H1 (cell line): ENCODE measurements around the gene MAGI3. TPM values are rescaled to one million over a fixed set of nuclear protein-coding genes. Genes with fewer than 3 reads are reported as not detected.

Experiments
- CTCF ChIA-PET: fragments of 300-600 bp; sonication (Branson Sonifier 250); formaldehyde crosslinking; loops from one replicate; lab custom pipeline; 2021; ENCODE audit not compliant: partially characterized antibody; lab: Charles Lee
- POLR2A ChIA-PET: fragments of 300-600 bp; sonication (Branson Sonifier 250); formaldehyde crosslinking; loops from one replicate; lab custom pipeline; 2021; ENCODE audit warnings: inconsistent platforms; ENCODE audit not compliant: partially characterized antibody; lab: Charles Lee
- DNase-seq, 2 experiments: peaks; one replicate each; pipeline versions ENCODE4 v3.0.0 to v3.0.0-alpha.2; 2010 to 2022; ENCODE audit warnings: low spot score in 2 of 2, low read depth in 1 of 2, mixed read lengths in 1 of 2
- FAIRE-seq: peaks from 2 replicates; lab custom pipeline; 2011; peaks lifted over from hg19 to GRCh38; lab: Jason Lieb, UNC
- H2AFZ ChIP-seq: 2 replicates; pipeline ENCODE4 v1.8.1; 2012; ENCODE audit warnings: low read length, inconsistent platforms
- H2AK5ac ChIP-seq: 2 replicates; pipeline ENCODE4 v1.6.1; 2013; ENCODE audit warnings: low read depth, low read length
- H2BK120ac ChIP-seq: replicated peaks from 2 replicates; pipeline ENCODE3; 2013; ENCODE audit warnings: low read depth, low read length, inconsistent platforms
- H2BK12ac ChIP-seq: 2 replicates; pipeline ENCODE4 v1.6.1; 2013; ENCODE audit warnings: low read depth, low read length
- H2BK15ac ChIP-seq: 2 replicates; pipeline ENCODE4 v1.6.1; 2013; ENCODE audit warnings: low read length
- H2BK20ac ChIP-seq: 2 replicates; pipeline ENCODE4 v1.6.1; 2013; ENCODE audit warnings: low read length
- H2BK5ac ChIP-seq: 2 replicates; pipeline ENCODE4 v1.6.1; 2013; ENCODE audit warnings: low read depth, low read length
- H3K14ac ChIP-seq: 2 replicates; pipeline ENCODE4 v1.6.1; 2013; ENCODE audit warnings: inconsistent platforms; ENCODE audit not compliant: insufficient read length
- H3K18ac ChIP-seq: 2 replicates; pipeline ENCODE4 v1.6.1; 2013; ENCODE audit warnings: low read length; ENCODE audit errors: extremely low read depth
- H3K23ac ChIP-seq: 2 replicates; pipeline ENCODE4 v1.6.1; 2013; ENCODE audit warnings: inconsistent platforms; ENCODE audit not compliant: insufficient read length
- H3K23me2 ChIP-seq: 2 replicates; pipeline ENCODE4 v1.6.1; 2013; ENCODE audit warnings: low read depth, low read length
- H3K27ac ChIP-seq: 2 replicates; pipeline ENCODE4 v1.6.1; 2011; ENCODE audit warnings: low read depth, low read length, inconsistent platforms
- H3K27me3 ChIP-seq, 4 experiments: replicated peaks in 1 of 4; 1 replicate in 1 of 4; 2 replicates in 3 of 4; pipeline versions ENCODE4 v1.6.1 to v1.8.1; 2011 to 2013; ENCODE audit warnings: low read length in 3 of 4, mild to moderate bottlenecking in 3 of 4, inconsistent platforms in 2 of 4, mixed read lengths in 2 of 4, moderate library complexity in 1 of 4; ENCODE audit not compliant: control insufficient read depth in 3 of 4, insufficient read depth in 3 of 4; ENCODE audit errors: extremely low read depth in 1 of 4
- H3K36me3 ChIP-seq, 4 experiments: 2 replicates each; pipeline versions ENCODE4 v1.6.1 to v1.8.1; 2011 to 2013; ENCODE audit warnings: mild to moderate bottlenecking in 4 of 4, low read length in 3 of 4, moderate library complexity in 2 of 4, control low read depth in 1 of 4, inconsistent platforms in 1 of 4; ENCODE audit not compliant: insufficient read depth in 4 of 4, control insufficient read depth in 2 of 4
- H3K4ac ChIP-seq: replicated peaks from 2 replicates; pipeline ENCODE3; 2013; ENCODE audit warnings: low read length, low read depth, mixed read lengths, inconsistent platforms; ENCODE audit not compliant: insufficient read length
- H3K4me1 ChIP-seq, 4 experiments: replicated peaks in 1 of 4; 1 replicate in 1 of 4; 2 replicates in 3 of 4; pipeline versions ENCODE4 v1.6.1 to v1.8.1; 2011 to 2013; ENCODE audit warnings: low read length in 3 of 4, inconsistent platforms in 2 of 4, mixed read lengths in 1 of 4; ENCODE audit not compliant: insufficient read depth in 4 of 4, control insufficient read depth in 3 of 4
- H3K4me2 ChIP-seq, 2 experiments: 2 replicates each; pipeline versions ENCODE4 v1.6.1 to v1.8.1; 2011 to 2013; ENCODE audit warnings: low read depth in 2 of 2, low read length in 2 of 2, control low read depth in 1 of 2, inconsistent platforms in 1 of 2, mild to moderate bottlenecking in 1 of 2; ENCODE audit not compliant: insufficient read depth in 1 of 2
- H3K4me3 ChIP-seq, 4 experiments: fragments of 200-600, 300-600 bp in 1 of 4; sonication (generic), shearing (Covaris generic), sonication (Bioruptor Twin) in 1 of 4; 2 replicates each; pipeline versions ENCODE4 v1.5.1 to v1.8.1; 2011 to 2016; ENCODE audit warnings: low read length in 4 of 4, low read depth in 3 of 4, control low read depth in 2 of 4, inconsistent platforms in 2 of 4, mild to moderate bottlenecking in 2 of 4, mixed read lengths in 1 of 4, moderate library complexity in 1 of 4; ENCODE audit not compliant: insufficient read depth in 2 of 4; ENCODE audit errors: extremely low read depth in 1 of 4
- H3K56ac ChIP-seq: replicated peaks from 2 replicates; pipeline ENCODE3; 2013; ENCODE audit warnings: low read depth, mild to moderate bottlenecking, mixed read lengths, low read length, inconsistent platforms; ENCODE audit not compliant: insufficient read length
- H3K79me1 ChIP-seq: 2 replicates; pipeline ENCODE4 v1.6.1; 2013; ENCODE audit warnings: low read depth, low read length, control low read depth
- H3K79me2 ChIP-seq, 2 experiments: 2 replicates each; pipeline versions ENCODE4 v1.6.1 to v1.8.1; 2012 to 2013; ENCODE audit warnings: low read length in 2 of 2, mild to moderate bottlenecking in 2 of 2, inconsistent platforms in 1 of 2; ENCODE audit not compliant: insufficient read depth in 2 of 2, control insufficient read depth in 1 of 2
- H3K9ac ChIP-seq, 4 experiments: replicated peaks in 1 of 4; 1 replicate in 1 of 4; 2 replicates in 3 of 4; pipeline versions ENCODE4 v1.6.1 to v1.8.1; 2011 to 2013; ENCODE audit warnings: low read depth in 3 of 4, low read length in 3 of 4, control low read depth in 2 of 4, mild to moderate bottlenecking in 2 of 4, moderate library complexity in 2 of 4, inconsistent platforms in 1 of 4; ENCODE audit errors: extremely low read depth in 1 of 4
- H3K9me3 ChIP-seq, 2 experiments: 2 replicates each; pipeline versions ENCODE4 v1.6.1 to v1.8.1; 2012 to 2013; ENCODE audit warnings: mild to moderate bottlenecking in 2 of 2, moderate library complexity in 2 of 2, control low read depth in 1 of 2, inconsistent platforms in 1 of 2, low read depth in 1 of 2, low read length in 1 of 2, mixed read lengths in 1 of 2; ENCODE audit not compliant: insufficient read depth in 2 of 2
- H4K20me1 ChIP-seq, 2 experiments: replicated peaks in 1 of 2; 2 replicates each; pipeline versions ENCODE3 to v1.8.1; 2011 to 2013; ENCODE audit warnings: inconsistent platforms in 2 of 2, low read length in 2 of 2, mild to moderate bottlenecking in 1 of 2; ENCODE audit not compliant: insufficient read depth in 2 of 2, control insufficient read depth in 1 of 2
- H4K5ac ChIP-seq: 2 replicates; pipeline ENCODE4 v1.6.1; 2013; ENCODE audit warnings: low read length, low read depth, mixed read lengths, inconsistent platforms; ENCODE audit not compliant: insufficient read length
- H4K8ac ChIP-seq: 2 replicates; pipeline ENCODE4 v1.8.0; 2013; ENCODE audit warnings: mild to moderate bottlenecking, moderate library complexity, low read length, inconsistent platforms; ENCODE audit not compliant: insufficient read depth; ENCODE audit errors: extremely low read depth
- H4K91ac ChIP-seq: replicated peaks from 2 replicates; pipeline ENCODE3; 2013; ENCODE audit warnings: low read length, mixed read lengths, inconsistent platforms; ENCODE audit not compliant: insufficient read length
- CBX5 ChIP-seq: fragments of 300-800, 300-1000 bp; sonication (generic); IDR thresholded peaks from 2 replicates; pipeline ENCODE4 v1.7.1; 2016; ENCODE audit warnings: antibody characterized with exemption, low read length, low read depth
- GABPA ChIP-seq: IDR thresholded peaks from 2 replicates; pipeline ENCODE4 v1.6.1; 2011; ENCODE audit warnings: mild to moderate bottlenecking, low read length, moderate library complexity, borderline replicate concordance; ENCODE audit not compliant: insufficient read depth
- KDM1A ChIP-seq: fragments of 200-600, 300-600 bp; sonication (generic); IDR thresholded peaks from 2 replicates; pipeline ENCODE4 v1.7.1; 2016; ENCODE audit warnings: mild to moderate bottlenecking, low read length, borderline replicate concordance
- RAD21 ChIP-seq, 2 experiments: IDR thresholded peaks in 1 of 2; conservative IDR thresholded peaks in 1 of 2; 2 replicates each; pipeline ENCODE4 v1.6.1; 2011; ENCODE audit warnings: low read depth in 2 of 2, low read length in 2 of 2, improper control_type of control experiment in 1 of 2, inconsistent platforms in 1 of 2, mild to moderate bottlenecking in 1 of 2, moderate library complexity in 1 of 2
- WGBS, 2 experiments: shearing (Covaris generic) in 1 of 2; methylation state at CpG; one replicate each; pipeline versions ENCODE4 v1.1.6 to v1.1.7; 2013 to 2015; ENCODE audit warnings: low lambda C conversion rate in 2 of 2, mixed read lengths in 2 of 2, inconsistent platforms in 1 of 2, low coverage in 1 of 2, missing lambda C conversion rate in 1 of 2; ENCODE audit not compliant: insufficient replicate concordance in 2 of 2, insufficient coverage in 1 of 2, insufficient read length in 1 of 2; ENCODE audit errors: extremely low coverage in 1 of 2, missing lambda C conversion rate in 1 of 2; 5-methylcytosine and 5-hydroxymethylcytosine counted together
- polyA plus RNA-seq, 7 experiments: library from polyadenylated mRNA; depleted of rRNA in 3 of 7; stranded (reverse) in 5 of 7; unstranded in 2 of 7; fragments of >200 nt in 5 of 7; fragments of 200-250 nt in 2 of 7; gene quantifications; 1 replicate in 5 of 7; 2 replicates in 1 of 7; 4 replicates in 1 of 7; pipeline versions ENCODE4 v1.2.1 to v1.2.3, GENCODE V29; 2011 to 2013; ENCODE audit warnings: missing spikeins in 2 of 7, mixed read lengths in 2 of 7
- total RNA-seq: library from RNA; stranded (reverse); fragmentation: NEBNext Ultra II Directional; extraction: Animal tissue kit (Norgen Biotek cat#: 25700); gene quantifications from 2 replicates; pipeline ENCODE4 v1.2.1, GENCODE V29; 2021

The MAGI3 gene
- total and polyA plus RNA-seq, 2 of the 8 experiments (the other 6 are each of a cell fraction or from before 2014, with no cell fraction given): 2.3 to 7.8 TPM

DNA sequence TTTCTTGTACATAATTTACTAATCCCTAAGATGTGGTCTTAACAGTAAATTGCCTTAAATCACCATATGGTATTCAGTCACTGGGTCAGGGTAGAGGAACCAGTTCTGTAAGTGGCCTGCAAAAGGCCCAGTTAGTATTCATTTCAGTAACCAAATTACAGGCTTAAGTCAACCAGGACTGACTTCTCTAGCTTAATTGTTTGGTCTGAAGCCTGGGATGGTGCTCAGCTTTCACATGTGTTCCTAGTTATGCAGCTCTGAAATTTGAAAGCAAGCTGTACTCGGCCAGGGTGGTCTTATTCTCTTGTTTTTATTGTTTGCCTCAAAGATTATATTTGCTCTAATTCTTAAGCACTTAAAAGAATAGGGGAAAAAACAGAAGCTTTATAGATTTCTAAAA, 144.6 kb downstream of the MAGI3 start:
- H3K79me1 ChIP-seq: no peaks in the 10 kb centered on the region; the same call in 1 of the 2 replicates
- H4K8ac ChIP-seq: no peak overlapping the region
- H2BK120ac ChIP-seq: no peak overlapping the region
- no peak for DNase-seq
- no peak for FAIRE-seq
- no peak overlapping the region for H2BK12ac ChIP-seq
- H3K18ac ChIP-seq: no peak overlapping the region
- no peaks in the 10 kb centered on the region for H3K27me3 ChIP-seq
- 86% methylated on average over 1 of the region's 1 CpG; no CpG with 5 or more reads in 1 of the 2 experiments for WGBS, 2 experiments
- H2AFZ ChIP-seq: no peak overlapping the region
- H3K27ac ChIP-seq: no peak overlapping the region
- no peaks in the 10 kb centered on the region for H3K9me3 ChIP-seq
- H3K4me2 ChIP-seq: no peak overlapping the region
- H2BK5ac ChIP-seq: no peak overlapping the region
- H3K56ac ChIP-seq: no peak overlapping the region
- no peak overlapping the region for H3K14ac ChIP-seq
- no peak overlapping the region for H2BK15ac ChIP-seq
- H3K23me2 ChIP-seq: no peaks in the 10 kb centered on the region
- CTCF ChIA-PET: interaction anchor here (0.6 to 0.8 kb wide), 2 partner anchors 21 to 169 kb away, joined by 3 read pairs; no protein-coding TSS in a partner anchor
- H4K91ac ChIP-seq: no peak overlapping the region
- POLR2A ChIA-PET: no interaction called here
- no peak overlapping the region for H3K23ac ChIP-seq
- H3K4me1 ChIP-seq: no peaks in the 10 kb centered on the region
- H3K36me3 ChIP-seq: no peaks in the 10 kb centered on the region
- H3K9ac ChIP-seq: no peak overlapping the region
- H4K5ac ChIP-seq: no peak overlapping the region
- H2AK5ac ChIP-seq: no peak overlapping the region
- H2BK20ac ChIP-seq: no peak overlapping the region
- H4K20me1 ChIP-seq: no peaks in the 10 kb centered on the region
- H3K79me2 ChIP-seq: no peaks in the 10 kb centered on the region
- no peak overlapping the region for H3K4me3 ChIP-seq
- H3K4ac ChIP-seq: no peak overlapping the region
- no peak for TF ChIP-seq KDM1A
- TF ChIP-seq RAD21 (IDR thresholded peaks at IDR 0.05 in 1 of 2, conservative IDR thresholded peaks at IDR 0.05 in 1 of 2; ENCODE audit: low read depth in 2 of 2, low read length in 2 of 2): no peak
- no peak for TF ChIP-seq CBX5
- TF ChIP-seq GABPA: no peak
